ENCODE data around the gene RAPH1.
"Not testable (repeated sequence)": the region's sequence is repeated elsewhere in the genome, so short reads cannot be mapped to it uniquely, and the experiment has no call there.

The RAPH1 gene

GRCh38 chr2:203427061-203427460 is 108.0 kb downstream of the RAPH1 start:
- DNase-seq (ENCODE audit: insufficient read length) (no peak), FAIRE-seq (no peak)
- TF ChIP-seq POLR2A (IDR thresholded peaks at IDR 0.05; ENCODE audit: low read depth, low read length) (no peak), TAF1 (IDR thresholded peaks at IDR 0.05; ENCODE audit: borderline replicate concordance, low read depth, low read length) (no peak), POLR2AphosphoS5 (IDR thresholded peaks at IDR 0.05; ENCODE audit: low read depth, low read length) (no peak)

GRCh38 chr2:203418271-203418670 is 116.8 kb downstream of the RAPH1 start:
- FAIRE-seq (no peak), DNase-seq (ENCODE audit: insufficient read length) (no peak)
- TF ChIP-seq POLR2AphosphoS5 (IDR thresholded peaks at IDR 0.05; ENCODE audit: low read depth, low read length) = no peak
- TF ChIP-seq TAF1 (IDR thresholded peaks at IDR 0.05; ENCODE audit: borderline replicate concordance, low read depth, low read length) = no peak
- TF ChIP-seq POLR2A (IDR thresholded peaks at IDR 0.05; ENCODE audit: low read depth, low read length) = no peak

- TF ChIP-seq POLR2AphosphoS5 (IDR thresholded peaks at IDR 0.05; ENCODE audit: low read depth, low read length) = no peak
- TF ChIP-seq POLR2A (IDR thresholded peaks at IDR 0.05; ENCODE audit: low read depth, low read length) = no peak
- DNase-seq (ENCODE audit: insufficient read length) (no peak), FAIRE-seq (no peak)
Measured at GRCh38 chr2:203413796-203414195, 121.3 kb downstream of the RAPH1 start.

- DNase-seq (ENCODE audit: insufficient read length) (no peak), FAIRE-seq (peak; percentile 38)
- TF ChIP-seq POLR2AphosphoS5 (IDR thresholded peaks at IDR 0.05; ENCODE audit: low read depth, low read length) (no peak), POLR2A (IDR thresholded peaks at IDR 0.05; ENCODE audit: low read depth, low read length) (no peak), TAF1 (IDR thresholded peaks at IDR 0.05; ENCODE audit: borderline replicate concordance, low read depth, low read length) (no peak)
Measured at GRCh38 chr2:203412546-203413331, 122.4 kb downstream of the RAPH1 start.

GRCh38 chr2:203407496-203407895 is 127.6 kb downstream of the RAPH1 start:
- FAIRE-seq (peak; percentile 14), DNase-seq (ENCODE audit: insufficient read length) (no peak)
- TF ChIP-seq TAF1 (IDR thresholded peaks at IDR 0.05; ENCODE audit: borderline replicate concordance, low read depth, low read length) (no peak), POLR2AphosphoS5 (IDR thresholded peaks at IDR 0.05; ENCODE audit: low read depth, low read length) (no peak), POLR2A (IDR thresholded peaks at IDR 0.05; ENCODE audit: low read depth, low read length) (no peak)

GRCh38 chr2:203404996-203405395 is 130.1 kb downstream of the RAPH1 start:
- TF ChIP-seq POLR2A (IDR thresholded peaks at IDR 0.05; ENCODE audit: low read depth, low read length) (no peak), TAF1 (IDR thresholded peaks at IDR 0.05; ENCODE audit: borderline replicate concordance, low read depth, low read length) (no peak), POLR2AphosphoS5 (IDR thresholded peaks at IDR 0.05; ENCODE audit: low read depth, low read length) (no peak)
- no peak for DNase-seq (ENCODE audit: insufficient read length)
- no peak for FAIRE-seq

GRCh38 chr2:203400805-203401585 is 134.1 kb downstream of the RAPH1 start:
- TF ChIP-seq TAF1 (IDR thresholded peaks at IDR 0.05; ENCODE audit: borderline replicate concordance, low read depth, low read length) (no peak), POLR2AphosphoS5 (IDR thresholded peaks at IDR 0.05; ENCODE audit: low read depth, low read length) (no peak), POLR2A (IDR thresholded peaks at IDR 0.05; ENCODE audit: low read depth, low read length) (no peak)
- DNase-seq (ENCODE audit: insufficient read length) (no peak), FAIRE-seq (no peak)

- TF ChIP-seq TAF1 (IDR thresholded peaks at IDR 0.05; ENCODE audit: borderline replicate concordance, low read depth, low read length) (no peak), POLR2AphosphoS5 (IDR thresholded peaks at IDR 0.05; ENCODE audit: low read depth, low read length) (no peak), POLR2A (IDR thresholded peaks at IDR 0.05; ENCODE audit: low read depth, low read length) (no peak)
- no peak for DNase-seq (ENCODE audit: insufficient read length)
- FAIRE-seq = no peak
Measured at GRCh38 chr2:203399031-203399430, 136.1 kb downstream of the RAPH1 start.

- DNase-seq (ENCODE audit: insufficient read length) = no peak
- no peak for FAIRE-seq
- TF ChIP-seq POLR2A (IDR thresholded peaks at IDR 0.05; ENCODE audit: low read depth, low read length) (no peak), POLR2AphosphoS5 (IDR thresholded peaks at IDR 0.05; ENCODE audit: low read depth, low read length) (no peak)
Measured at GRCh38 chr2:203396667-203397066, 138.4 kb downstream of the RAPH1 start.

- DNase-seq (ENCODE audit: insufficient read length) (no peak), FAIRE-seq (no peak)
- no peak for TF ChIP-seq POLR2A (IDR thresholded peaks at IDR 0.05; ENCODE audit: low read depth, low read length)
- no peak for TF ChIP-seq POLR2AphosphoS5 (IDR thresholded peaks at IDR 0.05; ENCODE audit: low read depth, low read length)
- no peak for TF ChIP-seq TAF1 (IDR thresholded peaks at IDR 0.05; ENCODE audit: borderline replicate concordance, low read depth, low read length)
Measured at GRCh38 chr2:203395858-203396257, 139.2 kb downstream of the RAPH1 start.

- FAIRE-seq = no peak
- TF ChIP-seq TAF1 (IDR thresholded peaks at IDR 0.05; ENCODE audit: borderline replicate concordance, low read depth, low read length) = no peak
- TF ChIP-seq POLR2AphosphoS5 (IDR thresholded peaks at IDR 0.05; ENCODE audit: low read depth, low read length) = no peak
- no peak for TF ChIP-seq POLR2A (IDR thresholded peaks at IDR 0.05; ENCODE audit: low read depth, low read length)
- DNase-seq (ENCODE audit: insufficient read length) = no peak
Measured at GRCh38 chr2:203394519-203395227, 140.4 kb downstream of the RAPH1 start.

- FAIRE-seq; DNase-seq (ENCODE audit: insufficient read length): not testable (repeated sequence)
Measured at GRCh38 chr2:203388153-203388552, 146.9 kb downstream of the RAPH1 start.

Data from GM12892 (cell line).